ENCODE measurements around the gene LHFPL3. TPM values are rescaled to one million over a fixed set of nuclear protein-coding genes. Genes with fewer than 3 reads are reported as not detected.

The LHFPL3 gene
- total and polyA plus RNA-seq, 2 donors (not counting 3 experiments of a cell fraction or from before 2014, with no cell fraction given), result not detected

DNA sequence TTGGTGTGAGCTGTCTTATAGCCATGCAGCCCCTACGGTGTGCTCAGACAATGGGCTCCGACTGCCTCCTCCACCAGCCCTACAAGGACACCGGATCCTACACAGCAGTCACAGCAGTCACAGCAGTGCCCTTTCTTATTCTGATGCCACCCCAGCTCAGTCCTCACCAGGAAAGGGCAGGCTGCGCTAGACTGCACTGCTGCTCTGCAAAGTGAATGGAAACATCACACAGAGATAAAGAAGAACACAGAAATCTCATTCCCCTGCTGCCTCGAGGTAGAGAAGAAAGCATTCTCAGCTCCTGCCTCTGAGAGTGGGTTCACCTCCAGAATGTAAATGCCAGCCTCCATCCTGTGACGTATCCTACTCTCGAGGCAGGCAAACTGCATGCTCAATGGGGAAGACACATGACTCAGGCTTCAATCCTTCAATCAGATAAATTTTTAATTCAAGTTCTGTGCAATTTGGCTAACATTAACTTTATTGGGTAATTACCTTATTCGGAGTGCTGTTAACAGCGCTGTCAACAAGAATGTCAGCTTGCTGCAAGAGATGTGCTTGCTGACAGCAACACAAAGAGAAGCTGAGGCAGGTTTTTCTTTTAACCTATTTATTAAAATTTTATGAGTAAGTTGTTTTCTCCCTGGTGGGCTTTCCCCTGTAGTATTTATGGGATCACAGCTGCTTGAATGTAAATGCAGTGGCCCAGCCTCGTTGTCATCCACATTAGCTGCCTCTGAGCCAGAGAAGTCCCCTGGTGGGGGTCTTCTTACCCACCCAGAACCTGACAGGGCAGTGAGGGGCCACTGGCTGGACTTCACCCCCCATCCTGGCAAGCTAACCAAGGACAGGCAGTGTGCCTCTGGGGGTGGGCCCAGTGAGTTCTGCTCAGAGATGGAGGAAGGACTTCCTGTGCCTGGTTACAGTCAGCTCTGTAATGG is 444.3 kb downstream of the LHFPL3 start:
- TF ChIP-seq, protein P1, sequence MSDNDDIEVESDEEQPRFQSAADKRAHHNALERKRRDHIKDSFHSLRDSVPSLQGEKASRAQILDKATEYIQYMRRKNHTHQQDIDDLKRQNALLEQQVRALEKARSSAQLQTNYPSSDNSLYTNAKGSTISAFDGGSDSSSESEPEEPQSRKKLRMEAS (IDR thresholded peaks at IDR 0.05; ENCODE audit: insufficient read depth, insufficient read length), result no peak
- no peak for TF ChIP-seq GATA2 (IDR thresholded peaks at IDR 0.05; ENCODE audit: insufficient read depth, insufficient read length, low read depth, low read length)
- TF ChIP-seq JUN (IDR thresholded peaks at IDR 0.05; ENCODE audit: borderline replicate concordance, insufficient read depth, insufficient read length, low read depth), result no peak
- no peak for TF ChIP-seq EZH2 (IDR thresholded peaks at IDR 0.05; ENCODE audit: borderline replicate concordance, low read depth, low read length, severe bottlenecking)
- no peak for TF ChIP-seq POLR2AphosphoS5 (IDR thresholded peaks at IDR 0.05; ENCODE audit: insufficient read depth, low read depth, low read length)
- TF ChIP-seq, protein P2, sequence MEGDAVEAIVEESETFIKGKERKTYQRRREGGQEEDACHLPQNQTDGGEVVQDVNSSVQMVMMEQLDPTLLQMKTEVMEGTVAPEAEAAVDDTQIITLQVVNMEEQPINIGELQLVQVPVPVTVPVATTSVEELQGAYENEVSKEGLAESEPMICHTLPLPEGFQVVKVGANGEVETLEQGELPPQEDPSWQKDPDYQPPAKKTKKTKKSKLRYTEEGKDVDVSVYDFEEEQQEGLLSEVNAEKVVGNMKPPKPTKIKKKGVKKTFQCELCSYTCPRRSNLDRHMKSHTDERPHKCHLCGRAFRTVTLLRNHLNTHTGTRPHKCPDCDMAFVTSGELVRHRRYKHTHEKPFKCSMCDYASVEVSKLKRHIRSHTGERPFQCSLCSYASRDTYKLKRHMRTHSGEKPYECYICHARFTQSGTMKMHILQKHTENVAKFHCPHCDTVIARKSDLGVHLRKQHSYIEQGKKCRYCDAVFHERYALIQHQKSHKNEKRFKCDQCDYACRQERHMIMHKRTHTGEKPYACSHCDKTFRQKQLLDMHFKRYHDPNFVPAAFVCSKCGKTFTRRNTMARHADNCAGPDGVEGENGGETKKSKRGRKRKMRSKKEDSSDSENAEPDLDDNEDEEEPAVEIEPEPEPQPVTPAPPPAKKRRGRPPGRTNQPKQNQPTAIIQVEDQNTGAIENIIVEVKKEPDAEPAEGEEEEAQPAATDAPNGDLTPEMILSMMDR (IDR thresholded peaks at IDR 0.05; ENCODE audit: extremely low read depth in 1 of 2, insufficient read depth in 1 of 2, low read depth in 1 of 2, low read length in 2 of 2), result no peak
- no peak for TF ChIP-seq FOS (IDR thresholded peaks at IDR 0.05; ENCODE audit: borderline replicate concordance, insufficient read depth, low read length)
- no peak for TF ChIP-seq MYC (IDR thresholded peaks at IDR 0.05; ENCODE audit: low read depth, low read length)
- no peak for TF ChIP-seq POLR2A (IDR thresholded peaks at IDR 0.05; ENCODE audit: low read depth, low read length)
- no peak for FAIRE-seq

More for the DNA sequence above, 444.3 kb downstream of the LHFPL3 start:
- Histone ChIP-seq H3K27me3 (ENCODE audit: control insufficient read depth in 2 of 2, insufficient read depth in 2 of 2, low read length in 2 of 2) (peaks cover 0 to 2% of the 10 kb centered on the region in 2 experiments), H4K20me1 (replicated peaks; ENCODE audit: control insufficient read depth, extremely low read depth, insufficient read depth, low read length) (no peaks in the 10 kb centered on the region), H3K9me1 (replicated peaks; ENCODE audit: control insufficient read depth, extremely low read depth, insufficient read depth, low read length) (no peaks in the 10 kb centered on the region), H3K79me2 (ENCODE audit: control insufficient read depth, insufficient read depth, low read length) (no peaks in the 10 kb centered on the region), H3K36me3 (ENCODE audit: control insufficient read depth in 2 of 2, extremely low read depth in 1 of 2, insufficient read depth in 2 of 2, low read length in 2 of 2) (no peaks in the 10 kb centered on the region), H3K27ac (ENCODE audit: insufficient read depth, low read depth, low read length) (no peak overlapping the region), H3K4me3 (replicated peaks in 1 of 3; ENCODE audit: insufficient read depth in 1 of 3, low read depth in 1 of 3, low read length in 3 of 3) (no peak overlapping the region), H3K4me1 (ENCODE audit: control insufficient read depth, extremely low read depth, insufficient read depth, low read length) (no peaks in the 10 kb centered on the region), H3K9me3 (replicated peaks; ENCODE audit: control insufficient read depth, insufficient read depth, low read length) (no peaks in the 10 kb centered on the region), H3K9ac (replicated peaks; ENCODE audit: extremely low read depth, insufficient read depth, low read length) (no peak overlapping the region), H3K4me2 (ENCODE audit: insufficient read depth, low read length) (no peak overlapping the region), H2AFZ (ENCODE audit: low read depth, low read length) (no peak overlapping the region)
- intact Hi-C loops (cut with micrococcal nuclease) (loop anchor here (5.0 kb wide), 1 partner anchor 40 kb away; no protein-coding TSS in a partner anchor), dilution Hi-C loops (cut with MboI; ENCODE audit: extremely low pct_ligation_motif_present, low sequenced_read_pairs) (no loop called here)
- ChIA-PET CTCF (interaction anchor here (1.6 kb wide), 1 partner anchor 15 kb away, joined by 3 read pairs; no protein-coding TSS in a partner anchor), POLR2A (no interaction called here)
- DNase-seq (ENCODE audit: low read depth, low spot score), result no peak
- BruUV-seq (replicated peaks), result no TSS peak

Measured in endothelial cell of umbilical vein (primary cell).